Measurements from ENCODE around the gene SOHLH1. TPM values are rescaled to one million over a fixed set of nuclear protein-coding genes. Genes with fewer than 3 reads are reported as not detected.

Gene SOHLH1
- total and polyA plus RNA-seq, 8 donors: not detected

- Histone ChIP-seq H3K4me3 (no peak overlapping the region), H3K9me3 (no peaks in the 10 kb centered on the region), H3K27me3 (peaks cover 0 to 94% (median 64%) of the 10 kb centered on the region in 3 donors), H3K4me1 (peaks cover 10 to 20% (median 14%) of the 10 kb centered on the region in 4 donors), H3K36me3 (no peaks in the 10 kb centered on the region), H3K27ac (no peak overlapping the region)
- DNase-seq: peak in 1 of 2 donors; percentile 59
- intact Hi-C loops (cut with DNase I; ENCODE audit: low total_unique reads): no loop called here
- 53 to 69% (median 59%) methylated on average over 12 to 14 of the region's 14 CpGs for WGBS, 5 donors
- no peak for TF ChIP-seq EP300 (IDR thresholded peaks at IDR 0.05)
- TF ChIP-seq POLR2A (IDR thresholded peaks at IDR 0.05): no peak
- TF ChIP-seq POLR2AphosphoS5 (IDR thresholded peaks at IDR 0.05): no peak
- no peak for TF ChIP-seq CTCF (IDR thresholded peaks at IDR 0.05)
These were observed 6.1 kb upstream of the SOHLH1 start for GRCh38 chr9:135705376-135705775.

- WGBS, 5 donors: 0 to 83% (median 65%) methylated on average over 1 to 5 of the region's 5 CpGs
- intact Hi-C loops (cut with DNase I; ENCODE audit: low total_unique reads): no loop called here
These were observed 5.2 kb upstream of the SOHLH1 start for GRCh38 chr9:135704483-135704882.

GRCh38 chr9:135703726-135704125, 4.4 kb upstream of the SOHLH1 start:
- TF ChIP-seq POLR2AphosphoS5 (IDR thresholded peaks at IDR 0.05) (no peak), CTCF (IDR thresholded peaks at IDR 0.05) (no peak), POLR2A (IDR thresholded peaks at IDR 0.05) (no peak), EP300 (IDR thresholded peaks at IDR 0.05) (no peak)
- no peak overlapping the region for H3K27ac ChIP-seq
- peaks cover 0 to 100% (median 64%) of the 10 kb centered on the region in 3 donors for H3K27me3 ChIP-seq
- no peaks in the 10 kb centered on the region for H3K9me3 ChIP-seq
- WGBS, 5 donors: 18 to 36% (median 21%) methylated on average over 2 to 14 of the region's 14 CpGs
- no peak overlapping the region for H3K4me3 ChIP-seq
- no peaks in the 10 kb centered on the region for H3K36me3 ChIP-seq
- peaks cover 10 to 20% (median 14%) of the 10 kb centered on the region in 4 donors for H3K4me1 ChIP-seq
- DNase-seq: no peak
- intact Hi-C loops (cut with DNase I; ENCODE audit: low total_unique reads): no loop called here

More at GRCh38 chr9:135704483-135704882, 5.2 kb upstream of the SOHLH1 start:
- Histone ChIP-seq H3K27ac (no peak overlapping the region), H3K4me1 (peaks cover 10 to 20% (median 14%) of the 10 kb centered on the region in 4 donors), H3K36me3 (no peaks in the 10 kb centered on the region), H3K4me3 (no peak overlapping the region), H3K9me3 (no peaks in the 10 kb centered on the region), H3K27me3 (peaks cover 0 to 98% (median 64%) of the 10 kb centered on the region in 3 donors)
- DNase-seq: peak in 1 of 2 donors; percentile 60
- TF ChIP-seq POLR2A (IDR thresholded peaks at IDR 0.05) (no peak), CTCF (IDR thresholded peaks at IDR 0.05) (no peak), EP300 (IDR thresholded peaks at IDR 0.05) (no peak), POLR2AphosphoS5 (IDR thresholded peaks at IDR 0.05) (no peak)

- Histone ChIP-seq H3K27ac (no peak within 1 kb of the TSS), H3K27me3 (peaks cover 0 to 86% (median 58%) of the 10 kb centered on the region in 3 donors)
These were observed 2.9 kb upstream of the SOHLH1 start, which contains the start of gene KCNT1 for GRCh38 chr9:135701959-135702721. Gene KCNT1, plus strand, starts transcription at chr9:135702185. Its CDS starts 74 bp downstream, at chr9:135702259.

More at GRCh38 chr9:135701959-135702721, 2.9 kb upstream of the SOHLH1 start, which contains the start of gene KCNT1:
- WGBS, 5 donors: 9 to 23% (median 13%) methylated on average over 12 to 66 of the region's 66 CpGs
- no peaks in the 10 kb centered on the region for H3K9me3 ChIP-seq
- DNase-seq: peak; percentile 46 to 75
- intact Hi-C loops (cut with DNase I; ENCODE audit: low total_unique reads): no loop called here
- TF ChIP-seq EP300 (IDR thresholded peaks at IDR 0.05) (no peak), CTCF (IDR thresholded peaks at IDR 0.05) (peak in 4 of 7 experiments; percentile 33 to 94 (median 90)), POLR2AphosphoS5 (IDR thresholded peaks at IDR 0.05) (no peak)
- H3K36me3 ChIP-seq: no peaks in the 10 kb centered on the region
- H3K4me3 ChIP-seq: peak within 1 kb of the TSS; percentile 5 to 29 (median 26)
- H3K4me1 ChIP-seq: peaks cover 10 to 20% (median 14%) of the 10 kb centered on the region in 4 donors
